ENCODE data around the gene CNTN4. TPM values are rescaled to one million over a fixed set of nuclear protein-coding genes. Genes with fewer than 3 reads are reported as not detected.

CNTN4 gene
- polyA plus RNA-seq, 1 donor (not counting 4 experiments of a cell fraction or from before 2014, with no cell fraction given): not detected

GRCh38 chr3:2354702-2355101, 256.0 kb downstream of the CNTN4 start:
- peak overlapping the region; percentile 56 for H2AFZ ChIP-seq (ENCODE audit: control insufficient read depth, low read length)
- no peaks in the 10 kb centered on the region for H3K9me3 ChIP-seq (ENCODE audit: control insufficient read depth, low read depth, low read length)
- H3K27ac ChIP-seq (ENCODE audit: control insufficient read depth, insufficient read depth, low read length): no peak overlapping the region
- H3K36me3 ChIP-seq (ENCODE audit: control insufficient read depth in 2 of 2, extremely low read depth in 1 of 2, insufficient read depth in 2 of 2, low read length in 2 of 2): no peaks in the 10 kb centered on the region
- H3K4me3 ChIP-seq (ENCODE audit: control insufficient read depth in 2 of 3, extremely low read depth in 1 of 3, insufficient read depth in 2 of 3, low read depth in 1 of 3, low read length in 3 of 3): no peak overlapping the region
- peak; percentile 55 for FAIRE-seq
- TF ChIP-seq CTCF (optimal IDR thresholded peaks at IDR 0.05 in 1 of 3, IDR thresholded peaks at IDR 0.05 in 1 of 3, conservative IDR thresholded peaks at IDR 0.05 in 1 of 3; ENCODE audit: extremely low read depth in 1 of 3, insufficient read depth in 2 of 3, low read length in 3 of 3) (no peak), EZH2 (IDR thresholded peaks at IDR 0.05; ENCODE audit: low read length) (no peak)
- H3K27me3 ChIP-seq (ENCODE audit: control insufficient read depth, extremely low read depth, insufficient read depth, low read length): no peaks in the 10 kb centered on the region
- dilution Hi-C loops (cut with MboI; ENCODE audit: extremely low pct_ligation_motif_present, low sequenced_read_pairs): no loop called here
- no peaks in the 10 kb centered on the region for H3K9me1 ChIP-seq (ENCODE audit: control insufficient read depth, extremely low read depth, insufficient read depth, low read length)
- H3K9ac ChIP-seq (ENCODE audit: control insufficient read depth, extremely low read depth, insufficient read depth, low read length): no peak overlapping the region
- H3K79me2 ChIP-seq (ENCODE audit: control insufficient read depth, insufficient read depth, low read length): no peaks in the 10 kb centered on the region
- peaks cover 5% of the 10 kb centered on the region for H3K4me1 ChIP-seq (ENCODE audit: control insufficient read depth, extremely low read depth, insufficient read depth, low read length)
- DNase-seq (ENCODE audit: low read depth, low spot score): no peak
- no peak overlapping the region for H3K4me2 ChIP-seq (ENCODE audit: control insufficient read depth, extremely low read depth, insufficient read depth, low read depth, low read length)
- H4K20me1 ChIP-seq (ENCODE audit: control insufficient read depth, extremely low read depth, insufficient read depth, low read length): no peaks in the 10 kb centered on the region

- FAIRE-seq (no peak), DNase-seq (ENCODE audit: low read depth, low spot score) (no peak)
- dilution Hi-C loops (cut with MboI; ENCODE audit: extremely low pct_ligation_motif_present, low sequenced_read_pairs): no loop called here
- H3K4me1 ChIP-seq (ENCODE audit: control insufficient read depth, extremely low read depth, insufficient read depth, low read length): peaks cover 5% of the 10 kb centered on the region
- H3K27ac ChIP-seq (ENCODE audit: control insufficient read depth, insufficient read depth, low read length): no peak overlapping the region
- no peaks in the 10 kb centered on the region for H3K27me3 ChIP-seq (ENCODE audit: control insufficient read depth, extremely low read depth, insufficient read depth, low read length)
- no peaks in the 10 kb centered on the region for H3K9me1 ChIP-seq (ENCODE audit: control insufficient read depth, extremely low read depth, insufficient read depth, low read length)
- no peaks in the 10 kb centered on the region for H3K36me3 ChIP-seq (ENCODE audit: control insufficient read depth in 2 of 2, extremely low read depth in 1 of 2, insufficient read depth in 2 of 2, low read length in 2 of 2)
- no peaks in the 10 kb centered on the region for H3K79me2 ChIP-seq (ENCODE audit: control insufficient read depth, insufficient read depth, low read length)
- H4K20me1 ChIP-seq (ENCODE audit: control insufficient read depth, extremely low read depth, insufficient read depth, low read length): no peaks in the 10 kb centered on the region
- H3K9ac ChIP-seq (ENCODE audit: control insufficient read depth, extremely low read depth, insufficient read depth, low read length): no peak overlapping the region
- H2AFZ ChIP-seq (ENCODE audit: control insufficient read depth, low read length): no peak overlapping the region
- H3K9me3 ChIP-seq (ENCODE audit: control insufficient read depth, low read depth, low read length): no peaks in the 10 kb centered on the region
- TF ChIP-seq CTCF (optimal IDR thresholded peaks at IDR 0.05 in 1 of 3, IDR thresholded peaks at IDR 0.05 in 1 of 3, conservative IDR thresholded peaks at IDR 0.05 in 1 of 3; ENCODE audit: extremely low read depth in 1 of 3, insufficient read depth in 2 of 3, low read length in 3 of 3) (no peak), EZH2 (IDR thresholded peaks at IDR 0.05; ENCODE audit: low read length) (no peak)
- H3K4me3 ChIP-seq (ENCODE audit: control insufficient read depth in 2 of 3, extremely low read depth in 1 of 3, insufficient read depth in 2 of 3, low read depth in 1 of 3, low read length in 3 of 3): no peak overlapping the region
- H3K4me2 ChIP-seq (ENCODE audit: control insufficient read depth, extremely low read depth, insufficient read depth, low read depth, low read length): no peak overlapping the region
Observed at GRCh38 chr3:2356298-2356950, 257.8 kb downstream of the CNTN4 start.

Data from keratinocyte (primary cell).